Fibroblast of the conjunctiva (primary cell): ENCODE results near the gene SHROOM3.
"Not testable (repeated sequence)": the region's sequence is repeated elsewhere in the genome, so short reads cannot be mapped to it uniquely, and the experiment has no call there.

Experiments
- DNase-seq: peaks from one replicate; pipeline ENCODE4 v3.0.0-alpha.2; 2010; ENCODE audit warnings: low read depth

SHROOM3 gene

GRCh38 chr4:76697129-76697803, 262.2 kb downstream of the SHROOM3 start:
- DNase-seq, result no peak

GRCh38 chr4:76698141-76698540, 263.1 kb downstream of the SHROOM3 start:
- no peak for DNase-seq

- DNase-seq, result no peak
Measured at GRCh38 chr4:76699751-76700310, 264.8 kb downstream of the SHROOM3 start.

GRCh38 chr4:76702440-76703122, 267.6 kb downstream of the SHROOM3 start:
- no peak for DNase-seq

GRCh38 chr4:76703123-76703490, 268.1 kb downstream of the SHROOM3 start:
- no peak for DNase-seq

- no peak for DNase-seq
Measured at GRCh38 chr4:76703676-76704075, 268.6 kb downstream of the SHROOM3 start.

- DNase-seq, result peak; percentile 63
Measured at GRCh38 chr4:76704133-76704881, 269.3 kb downstream of the SHROOM3 start.

GRCh38 chr4:76705472-76705871, 270.4 kb downstream of the SHROOM3 start:
- no peak for DNase-seq

- no peak for DNase-seq
Measured at GRCh38 chr4:76706581-76706980, 271.6 kb downstream of the SHROOM3 start.

- no peak for DNase-seq
Measured at GRCh38 chr4:76708971-76709771, 274.1 kb downstream of the SHROOM3 start.

- DNase-seq, result no peak
Measured at GRCh38 chr4:76709772-76710090, 274.7 kb downstream of the SHROOM3 start.

GRCh38 chr4:76712564-76712963, 277.5 kb downstream of the SHROOM3 start:
- no peak for DNase-seq

GRCh38 chr4:76714226-76714625, 279.2 kb downstream of the SHROOM3 start:
- DNase-seq, result no peak

GRCh38 chr4:76716020-76716419, 281.0 kb downstream of the SHROOM3 start:
- DNase-seq, result no peak

- no peak for DNase-seq
Measured at GRCh38 chr4:76716658-76717057, 281.6 kb downstream of the SHROOM3 start.

- DNase-seq, result no peak
Measured at GRCh38 chr4:76717431-76717830, 282.4 kb downstream of the SHROOM3 start.

- no peak for DNase-seq
Measured at GRCh38 chr4:76718021-76718420, 283.0 kb downstream of the SHROOM3 start.

- no peak for DNase-seq
Measured at GRCh38 chr4:76718831-76719230, 283.8 kb downstream of the SHROOM3 start.

- no peak for DNase-seq
Measured at GRCh38 chr4:76720121-76720520, 285.1 kb downstream of the SHROOM3 start.

GRCh38 chr4:76722146-76722545, 287.1 kb downstream of the SHROOM3 start:
- DNase-seq, result not testable (repeated sequence)

GRCh38 chr4:76722838-76723237, 287.8 kb downstream of the SHROOM3 start:
- DNase-seq, result no peak

GRCh38 chr4:76723373-76723772, 288.3 kb downstream of the SHROOM3 start:
- no peak for DNase-seq
